LoVo (cell line): ENCODE measurements around the gene LAT.
"Not testable (repeated sequence)": the region's sequence is repeated elsewhere in the genome, so short reads cannot be mapped to it uniquely, and the experiment has no call there.

Source experiments
- DNase-seq: peaks from one replicate; pipeline ENCODE4 v3.0.0-alpha.2; 2016; ENCODE audit warnings: low spot score

Gene LAT

GRCh38 chr16:28984619-28985135 lies at the start of gene LAT:
TSS of gene LAT (plus strand) at chr16:28985052. CDS start at chr16:28985418, 366 bp downstream.
- DNase-seq = no peak

GRCh38 chr16:28935346-28935745 lies 49.5 kb upstream of the LAT start:
- DNase-seq = no peak

- peak; percentile 39 for DNase-seq
Observed at GRCh38 chr16:28935924-28936783, 48.7 kb upstream of the LAT start.

GRCh38 chr16:28936784-28937155 lies 48.1 kb upstream of the LAT start:
- no peak for DNase-seq

GRCh38 chr16:28937222-28937876 lies 47.5 kb upstream of the LAT start:
- DNase-seq = no peak

GRCh38 chr16:28938721-28939120 lies 46.1 kb upstream of the LAT start:
- DNase-seq = no peak

GRCh38 chr16:28939825-28940224 lies 45.0 kb upstream of the LAT start:
- DNase-seq = not testable (repeated sequence)

- no peak for DNase-seq
Observed at GRCh38 chr16:28943281-28943680, 41.6 kb upstream of the LAT start.

- no peak for DNase-seq
Observed at GRCh38 chr16:28946681-28947080, 38.2 kb upstream of the LAT start.

GRCh38 chr16:28950648-28951409 lies 34.0 kb upstream of the LAT start, which contains the start of gene NFATC2IP:
TSS of gene NFATC2IP (plus strand) at chr16:28950937. CDS start at chr16:28951012, 75 bp downstream.
- DNase-seq = peak; percentile 99

GRCh38 chr16:28951410-28951943 lies 33.4 kb upstream of the LAT start:
- DNase-seq = peak; percentile 11

- DNase-seq = no peak
Observed at GRCh38 chr16:28958216-28958615, 26.6 kb upstream of the LAT start.

GRCh38 chr16:28958836-28959235 lies 26.0 kb upstream of the LAT start:
- no peak for DNase-seq

- no peak for DNase-seq
Observed at GRCh38 chr16:28964072-28964471, 20.8 kb upstream of the LAT start.

- DNase-seq = no peak
Observed at GRCh38 chr16:28964496-28964895, 20.4 kb upstream of the LAT start.

- no peak for DNase-seq
Observed at GRCh38 chr16:28967156-28967555, 17.7 kb upstream of the LAT start.

- DNase-seq = not testable (repeated sequence)
Observed at GRCh38 chr16:28969696-28970095, 15.2 kb upstream of the LAT start.

GRCh38 chr16:28974007-28974436 lies 10.8 kb upstream of the LAT start:
- DNase-seq = peak; percentile 49

- peak; percentile 95 for DNase-seq
Observed at GRCh38 chr16:28974437-28975157, 10.3 kb upstream of the LAT start, which contains the start of gene SPNS1. TSS of gene SPNS1 (plus strand) at chr16:28974778. CDS start at chr16:28975152, 374 bp downstream.

GRCh38 chr16:28975158-28975599 lies 9.7 kb upstream of the LAT start:
- no peak for DNase-seq
